Measurements from ENCODE around the gene FIG4.
"Not testable (repeated sequence)": the region's sequence is repeated elsewhere in the genome, so short reads cannot be mapped to it uniquely, and the experiment has no call there.

The FIG4 gene

GRCh38 chr6:109701774-109702173 is 10.7 kb downstream of the FIG4 start:
- in situ Hi-C loops (cut with HindIII; ENCODE audit: low sequenced_read_pairs) = loop anchor here (5.0 kb wide), 2 partner anchors 86 to 346 kb away; no protein-coding TSS in a partner anchor

- in situ Hi-C loops (cut with HindIII; ENCODE audit: low sequenced_read_pairs) = loop anchor here (5.0 kb wide), 2 partner anchors 85 to 345 kb away; no protein-coding TSS in a partner anchor
Observed at GRCh38 chr6:109702791-109703190, 11.7 kb downstream of the FIG4 start.

GRCh38 chr6:109705258-109705657 is 14.2 kb downstream of the FIG4 start:
- in situ Hi-C loops (cut with HindIII; ENCODE audit: low sequenced_read_pairs) = no loop called here

GRCh38 chr6:109706513-109706912 is 15.4 kb downstream of the FIG4 start:
- in situ Hi-C loops (cut with HindIII; ENCODE audit: low sequenced_read_pairs) = no loop called here

GRCh38 chr6:109708099-109708498 is 17.0 kb downstream of the FIG4 start:
- in situ Hi-C loops (cut with HindIII; ENCODE audit: low sequenced_read_pairs) = not testable (repeated sequence)

GRCh38 chr6:109713097-109713496 is 22.0 kb downstream of the FIG4 start:
- in situ Hi-C loops (cut with HindIII; ENCODE audit: low sequenced_read_pairs) = loop anchor here (5.0 kb wide), 1 partner anchor 104 kb away; no protein-coding TSS in a partner anchor

GRCh38 chr6:109714166-109714565 is 23.1 kb downstream of the FIG4 start:
- in situ Hi-C loops (cut with HindIII; ENCODE audit: low sequenced_read_pairs) = loop anchor here (5.0 kb wide), 1 partner anchor 103 kb away; no protein-coding TSS in a partner anchor

GRCh38 chr6:109714611-109715010 is 23.5 kb downstream of the FIG4 start:
- in situ Hi-C loops (cut with HindIII; ENCODE audit: low sequenced_read_pairs) = loop anchor here (5.0 kb wide), 1 partner anchor 103 kb away; no protein-coding TSS in a partner anchor

GRCh38 chr6:109715616-109716015 is 24.5 kb downstream of the FIG4 start:
- in situ Hi-C loops (cut with HindIII; ENCODE audit: low sequenced_read_pairs) = no loop called here

GRCh38 chr6:109717971-109718370 is 26.9 kb downstream of the FIG4 start:
- in situ Hi-C loops (cut with HindIII; ENCODE audit: low sequenced_read_pairs) = no loop called here

GRCh38 chr6:109718991-109719390 is 27.9 kb downstream of the FIG4 start:
- in situ Hi-C loops (cut with HindIII; ENCODE audit: low sequenced_read_pairs) = no loop called here

GRCh38 chr6:109720311-109720710 is 29.2 kb downstream of the FIG4 start:
- in situ Hi-C loops (cut with HindIII; ENCODE audit: low sequenced_read_pairs) = no loop called here

- in situ Hi-C loops (cut with HindIII; ENCODE audit: low sequenced_read_pairs) = no loop called here
Observed at GRCh38 chr6:109722011-109722410, 30.9 kb downstream of the FIG4 start.

GRCh38 chr6:109722564-109723254 is 31.6 kb downstream of the FIG4 start:
- in situ Hi-C loops (cut with HindIII; ENCODE audit: low sequenced_read_pairs) = no loop called here

- in situ Hi-C loops (cut with HindIII; ENCODE audit: low sequenced_read_pairs) = not testable (repeated sequence)
Observed at GRCh38 chr6:109725250-109725649, 34.2 kb downstream of the FIG4 start.

GRCh38 chr6:109736273-109737025 is 45.4 kb downstream of the FIG4 start:
- in situ Hi-C loops (cut with HindIII; ENCODE audit: low sequenced_read_pairs) = no loop called here

- in situ Hi-C loops (cut with HindIII; ENCODE audit: low sequenced_read_pairs) = no loop called here
Observed at GRCh38 chr6:109738255-109738654, 47.2 kb downstream of the FIG4 start.

- in situ Hi-C loops (cut with HindIII; ENCODE audit: low sequenced_read_pairs) = no loop called here
Observed at GRCh38 chr6:109738667-109739066, 47.6 kb downstream of the FIG4 start.

GRCh38 chr6:109739686-109740085 is 48.6 kb downstream of the FIG4 start:
- in situ Hi-C loops (cut with HindIII; ENCODE audit: low sequenced_read_pairs) = no loop called here

- in situ Hi-C loops (cut with HindIII; ENCODE audit: low sequenced_read_pairs) = no loop called here
Observed at GRCh38 chr6:109740787-109741186, 49.7 kb downstream of the FIG4 start.

- in situ Hi-C loops (cut with HindIII; ENCODE audit: low sequenced_read_pairs) = no loop called here
Observed at GRCh38 chr6:109743739-109744138, 52.6 kb downstream of the FIG4 start.

GRCh38 chr6:109744779-109745178 is 53.7 kb downstream of the FIG4 start:
- in situ Hi-C loops (cut with HindIII; ENCODE audit: low sequenced_read_pairs) = not testable (repeated sequence)

All from endothelial cell of hepatic sinusoid (primary cell).